Measurements from ENCODE around the gene CYP4A22. TPM values are rescaled to one million over a fixed set of nuclear protein-coding genes. Genes with fewer than 3 reads are reported as not detected.

CYP4A22 gene
- total RNA-seq, 4 donors from 2014 or later, result not detected

- Histone ChIP-seq H3K27ac (no peak overlapping the region), H3K4me3 (no peak overlapping the region), H3K9me3 (no peaks in the 10 kb centered on the region), H3K4me1 (peaks cover 18% of the 10 kb centered on the region), H3K27me3 (no peaks in the 10 kb centered on the region), H3K36me3 (no peaks in the 10 kb centered on the region)
- 10% methylated on average over 11 of the region's 11 CpGs for WGBS
- TF ChIP-seq EP300 (IDR thresholded peaks at IDR 0.05) (no peak), POLR2AphosphoS5 (IDR thresholded peaks at IDR 0.05) (peak in 1 of 3 donors; percentile 51), POLR2A (IDR thresholded peaks at IDR 0.05) (no peak)
- TF ChIP-seq, protein P1, sequence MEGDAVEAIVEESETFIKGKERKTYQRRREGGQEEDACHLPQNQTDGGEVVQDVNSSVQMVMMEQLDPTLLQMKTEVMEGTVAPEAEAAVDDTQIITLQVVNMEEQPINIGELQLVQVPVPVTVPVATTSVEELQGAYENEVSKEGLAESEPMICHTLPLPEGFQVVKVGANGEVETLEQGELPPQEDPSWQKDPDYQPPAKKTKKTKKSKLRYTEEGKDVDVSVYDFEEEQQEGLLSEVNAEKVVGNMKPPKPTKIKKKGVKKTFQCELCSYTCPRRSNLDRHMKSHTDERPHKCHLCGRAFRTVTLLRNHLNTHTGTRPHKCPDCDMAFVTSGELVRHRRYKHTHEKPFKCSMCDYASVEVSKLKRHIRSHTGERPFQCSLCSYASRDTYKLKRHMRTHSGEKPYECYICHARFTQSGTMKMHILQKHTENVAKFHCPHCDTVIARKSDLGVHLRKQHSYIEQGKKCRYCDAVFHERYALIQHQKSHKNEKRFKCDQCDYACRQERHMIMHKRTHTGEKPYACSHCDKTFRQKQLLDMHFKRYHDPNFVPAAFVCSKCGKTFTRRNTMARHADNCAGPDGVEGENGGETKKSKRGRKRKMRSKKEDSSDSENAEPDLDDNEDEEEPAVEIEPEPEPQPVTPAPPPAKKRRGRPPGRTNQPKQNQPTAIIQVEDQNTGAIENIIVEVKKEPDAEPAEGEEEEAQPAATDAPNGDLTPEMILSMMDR (IDR thresholded peaks at IDR 0.05), result peak; percentile 78 to 92
- no peak for DNase-seq (ENCODE audit: low spot score in 2 of 2)
These were observed 38.1 kb downstream of the CYP4A22 start for GRCh38 chr1:47175227-47175934.

DNA sequence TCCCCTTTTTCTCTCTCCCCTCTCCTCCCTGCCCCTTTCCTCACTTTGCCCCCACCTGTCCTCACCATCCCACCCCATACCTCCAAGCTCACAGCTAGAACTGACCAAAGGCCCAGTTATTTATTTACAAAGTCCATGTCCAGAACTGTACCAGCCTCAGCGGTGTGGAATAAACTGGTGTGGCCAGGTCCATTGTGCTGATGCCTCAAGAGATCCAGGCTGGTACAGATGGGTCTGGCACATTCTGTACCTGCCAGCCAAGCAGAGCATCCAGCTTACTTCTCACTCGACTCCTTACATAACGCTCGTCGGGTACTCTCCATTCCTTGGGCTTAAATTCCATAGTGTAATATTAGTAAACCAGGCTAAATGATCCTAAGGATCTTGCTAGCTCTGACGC lies 40.8 kb downstream of the CYP4A22 start:
- Histone ChIP-seq H3K36me3 (no peaks in the 10 kb centered on the region), H3K4me3 (no peak overlapping the region), H3K27ac (no peak overlapping the region), H3K4me1 (peaks cover 19% of the 10 kb centered on the region), H3K9me3 (no peaks in the 10 kb centered on the region), H3K27me3 (peaks cover 7% of the 10 kb centered on the region)
- 84% methylated on average over 6 of the region's 6 CpGs for WGBS
- DNase-seq (ENCODE audit: low spot score in 2 of 2), result no peak
- TF ChIP-seq POLR2A (IDR thresholded peaks at IDR 0.05) (no peak), EP300 (IDR thresholded peaks at IDR 0.05) (no peak), POLR2AphosphoS5 (IDR thresholded peaks at IDR 0.05) (no peak)
- TF ChIP-seq, protein P1 (IDR thresholded peaks at IDR 0.05), result no peak

- Histone ChIP-seq H3K27me3 (peaks cover 7% of the 10 kb centered on the region), H3K4me1 (peaks cover 19% of the 10 kb centered on the region), H3K27ac (no peak overlapping the region), H3K4me3 (peak overlapping the region; percentile 51), H3K9me3 (no peaks in the 10 kb centered on the region), H3K36me3 (no peaks in the 10 kb centered on the region)
- WGBS, result 75% methylated on average over 8 of the region's 8 CpGs
- TF ChIP-seq, protein P1 (IDR thresholded peaks at IDR 0.05), result no peak
- no peak for DNase-seq (ENCODE audit: low spot score in 2 of 2)
These were observed 41.4 kb downstream of the CYP4A22 start for GRCh38 chr1:47178654-47179016.

DNA sequence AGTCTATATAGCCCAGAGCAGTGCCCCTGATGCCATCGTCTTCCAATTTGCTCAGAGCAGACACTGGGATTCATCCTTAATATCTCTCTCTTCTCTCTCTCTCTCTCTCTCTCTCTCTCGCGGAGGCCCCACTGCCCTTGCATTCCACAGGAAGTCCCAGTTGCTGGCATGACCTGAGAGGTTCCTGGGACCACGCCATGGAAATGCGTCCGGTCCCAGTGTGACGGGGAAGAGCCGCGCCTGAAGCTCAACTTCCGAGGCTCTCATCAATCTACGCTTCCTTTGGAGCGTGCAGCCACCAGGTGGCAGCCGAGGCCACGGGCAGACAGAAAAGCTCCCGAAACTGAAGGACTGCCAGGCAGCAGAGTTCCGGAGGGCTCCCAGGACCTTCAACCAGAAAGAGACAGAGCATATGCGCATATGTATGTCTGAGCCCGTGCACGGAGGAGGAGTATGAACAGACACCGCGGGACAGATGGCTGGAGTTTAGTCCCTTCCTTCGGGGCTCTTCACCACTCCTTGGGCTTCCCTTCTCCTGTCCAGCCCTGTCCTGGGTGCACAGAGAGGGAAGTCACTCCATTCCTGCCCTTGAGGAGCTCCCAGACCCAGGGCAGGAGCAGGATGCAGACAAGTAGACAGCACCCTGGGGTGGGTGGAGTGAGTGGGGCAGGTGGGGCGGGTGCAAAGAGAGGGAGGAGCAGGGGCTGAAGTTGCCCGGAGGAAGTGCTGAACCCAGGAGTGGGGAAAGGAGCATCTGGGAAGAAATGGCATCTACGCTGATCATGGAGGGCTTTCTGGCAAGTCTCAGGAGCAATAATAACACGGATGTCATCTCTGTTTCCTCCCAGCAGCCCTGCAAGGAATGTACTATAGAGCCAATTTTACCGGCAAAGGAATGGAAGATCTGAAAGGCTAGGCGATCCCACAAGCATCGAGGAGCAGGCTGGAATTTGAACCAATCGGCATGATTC lies 42.1 kb downstream of the CYP4A22 start:
- 5% methylated on average over 26 of the region's 30 CpGs for WGBS
- H3K27ac ChIP-seq, result no peak overlapping the region

More for the DNA sequence above, 42.1 kb downstream of the CYP4A22 start:
- peaks cover 19% of the 10 kb centered on the region for H3K4me1 ChIP-seq
- H3K9me3 ChIP-seq, result no peaks in the 10 kb centered on the region
- TF ChIP-seq EP300 (IDR thresholded peaks at IDR 0.05) (no peak), POLR2AphosphoS5 (IDR thresholded peaks at IDR 0.05) (peak in 1 of 3 donors; percentile 57)
- TF ChIP-seq, protein P1 (IDR thresholded peaks at IDR 0.05), result peak; percentile 77 to 90
- H3K27me3 ChIP-seq, result peaks cover 7% of the 10 kb centered on the region
- H3K4me3 ChIP-seq, result peak overlapping the region; percentile 51
- DNase-seq (ENCODE audit: low spot score in 2 of 2), result peak; percentile 92 to 94
- H3K36me3 ChIP-seq, result no peaks in the 10 kb centered on the region
